Transverse colon (tissue), 3 donors: ENCODE results near the gene IL36B.

Experiments
- CTCF ChIP-seq, 5 experiments: fragments of 200-600 bp in 3 of 5; fragments of 450-650 bp in 2 of 5; sonication (generic) in 3 of 5; IDR thresholded peaks; 1 replicate in 2 of 5; 2 replicates in 3 of 5; pipeline ENCODE4 v1.5.1; 2016 to 2017; ENCODE audit warnings: antibody characterized with exemption in 5 of 5, inconsistent platforms in 3 of 5, mild to moderate bottlenecking in 2 of 5, moderate library complexity in 1 of 5
- EP300 ChIP-seq: sonication (generic); formaldehyde crosslinking; IDR thresholded peaks from one replicate; pipeline ENCODE4 v1.6.1; 2017; ENCODE audit warnings: antibody characterized with exemption, low read depth
- POLR2A ChIP-seq: fragments of 450-650 bp; IDR thresholded peaks from one replicate; pipeline ENCODE4 v1.6.1; 2016; ENCODE audit warnings: antibody characterized with exemption, mild to moderate bottlenecking, moderate library complexity

DNA sequence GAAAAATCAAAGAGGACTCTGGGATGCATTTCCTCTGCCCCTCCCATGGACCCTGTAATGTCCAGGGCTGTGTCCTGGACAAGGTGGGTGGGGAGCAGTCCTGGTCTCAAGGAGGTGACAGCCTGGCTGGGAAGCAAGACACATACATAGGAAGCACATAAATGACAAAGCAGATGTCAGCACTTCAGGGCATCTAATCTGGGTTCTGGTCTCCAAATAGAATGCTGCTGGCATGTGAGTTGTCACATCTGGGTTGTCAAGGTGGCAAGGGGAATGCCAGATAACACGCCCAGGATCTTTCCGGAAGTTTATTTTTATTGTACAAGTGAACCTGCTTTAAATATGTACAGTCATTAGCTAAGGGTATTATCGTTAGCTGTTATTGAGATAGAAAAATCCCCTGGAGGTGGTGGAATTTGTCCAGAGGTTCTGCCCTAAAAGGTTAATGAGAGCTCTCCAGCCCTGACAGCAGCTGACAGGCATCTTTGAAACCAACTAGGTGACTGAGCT lies 20.7 kb upstream of the IL36B start:
- no peak for TF ChIP-seq CTCF (IDR thresholded peaks at IDR 0.05)
- TF ChIP-seq POLR2A, result no peak
- TF ChIP-seq EP300, result no peak
